NCI-H187 treated with DMSO at 0.1 percent for 48 hours (cell line): ENCODE results near the gene FGF12.

Experiments
- DNase-seq: peaks from one replicate; lab custom pipeline; 2025; lab: John Stamatoyannopoulos, UW

Gene FGF12

GRCh38 chr3:192409838-192410683 lies 317.3 kb downstream of the FGF12 start:
- no peak for DNase-seq

- DNase-seq, result no peak
Measured at GRCh38 chr3:192409201-192409837, 318.0 kb downstream of the FGF12 start.

DNA sequence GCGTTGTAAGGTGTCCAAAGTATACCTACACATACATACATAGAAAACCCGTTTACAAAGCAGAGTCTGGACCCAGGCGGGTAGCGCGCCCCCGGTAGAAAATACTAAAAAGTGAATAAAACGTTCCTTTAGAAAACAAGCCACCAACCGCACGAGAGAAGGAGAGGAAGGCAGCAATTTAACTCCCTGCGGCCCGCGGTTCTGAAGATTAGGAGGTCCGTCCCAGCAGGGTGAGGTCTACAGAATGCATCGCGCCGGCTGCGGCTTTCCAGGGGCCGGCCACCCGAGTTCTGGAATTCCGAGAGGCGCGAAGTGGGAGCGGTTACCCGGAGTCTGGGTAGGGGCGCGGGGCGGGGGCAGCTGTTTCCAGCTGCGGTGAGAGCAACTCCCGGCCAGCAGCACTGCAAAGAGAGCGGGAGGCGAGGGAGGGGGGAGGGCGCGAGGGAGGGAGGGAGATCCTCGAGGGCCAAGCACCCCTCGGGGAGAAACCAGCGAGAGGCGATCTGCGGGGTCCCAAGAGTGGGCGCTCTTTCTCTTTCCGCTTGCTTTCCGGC lies 318.6 kb downstream of the FGF12 start:
- no peak for DNase-seq

DNA sequence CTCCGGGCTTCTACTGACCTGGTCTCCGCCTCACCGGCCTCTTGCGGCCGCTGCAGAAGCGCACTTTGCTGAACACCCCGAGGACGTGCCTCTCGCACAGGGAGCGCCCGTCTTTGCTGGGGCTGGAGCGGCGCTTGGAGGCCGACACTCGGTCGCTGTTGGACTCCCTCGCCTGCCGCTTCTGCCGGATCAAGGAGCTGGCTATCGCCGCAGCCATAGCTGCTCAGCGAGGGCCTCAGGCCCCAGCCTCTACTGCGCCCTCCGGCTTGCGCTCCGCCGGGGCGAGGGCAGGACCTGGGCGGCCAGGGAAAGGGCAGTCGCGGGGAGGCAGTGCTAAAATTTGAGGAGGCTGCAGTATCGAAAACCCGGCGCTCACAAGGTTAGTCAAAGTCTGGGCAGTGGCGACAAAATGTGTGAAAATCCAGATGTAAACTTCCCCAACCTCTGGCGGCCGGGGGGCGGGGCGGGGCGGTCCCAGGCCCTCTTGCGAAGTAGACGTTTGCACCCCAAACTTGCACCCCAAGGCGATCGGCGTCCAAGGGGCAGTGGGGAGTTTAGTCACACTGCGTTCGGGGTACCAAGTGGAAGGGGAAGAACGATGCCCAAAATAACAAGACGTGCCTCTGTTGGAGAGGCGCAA lies 319.2 kb downstream of the FGF12 start:
- DNase-seq, result no peak

- DNase-seq, result no peak
Measured at GRCh38 chr3:192399767-192400166, 327.6 kb downstream of the FGF12 start.

DNA sequence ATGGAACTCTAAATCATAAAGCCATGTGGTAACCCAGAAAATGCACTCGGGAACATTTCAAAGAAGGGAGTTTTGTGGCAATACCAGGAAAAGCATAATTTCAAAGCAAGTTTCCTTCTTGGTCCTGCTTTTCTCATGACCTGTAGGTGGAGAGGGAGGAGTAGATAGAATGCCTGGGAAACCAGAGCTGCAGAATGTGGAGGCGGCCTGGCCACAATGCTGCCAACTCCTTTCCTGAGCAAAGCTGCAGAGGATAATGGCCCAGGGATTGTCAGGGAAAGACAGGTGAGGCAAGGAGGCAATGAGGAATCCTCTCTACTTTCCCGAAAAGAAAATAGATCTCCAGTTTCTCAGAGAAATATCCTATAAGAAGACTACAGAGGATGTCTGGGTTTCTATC lies 330.3 kb downstream of the FGF12 start:
- DNase-seq, result no peak

GRCh38 chr3:192395506-192395905 lies 331.8 kb downstream of the FGF12 start:
- no peak for DNase-seq

DNA sequence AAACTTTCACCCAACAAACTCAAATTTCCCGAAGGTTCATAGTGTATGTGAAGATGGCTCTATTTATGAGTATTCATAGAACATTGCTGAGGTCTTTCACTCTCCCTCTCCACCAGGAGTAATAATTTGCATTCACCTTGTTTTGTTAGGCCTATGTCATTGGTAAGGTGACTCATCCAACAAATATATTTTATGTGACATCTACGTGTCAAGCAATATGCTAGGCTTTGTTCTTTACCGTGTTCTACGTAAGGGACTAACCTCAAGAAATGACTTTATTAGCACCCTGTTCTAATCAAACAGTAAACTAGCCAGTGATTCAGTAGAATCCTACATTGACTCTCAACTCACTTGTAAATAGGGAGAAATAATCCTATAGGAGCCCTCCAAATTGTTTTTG lies 334.4 kb downstream of the FGF12 start:
- no peak for DNase-seq

DNA sequence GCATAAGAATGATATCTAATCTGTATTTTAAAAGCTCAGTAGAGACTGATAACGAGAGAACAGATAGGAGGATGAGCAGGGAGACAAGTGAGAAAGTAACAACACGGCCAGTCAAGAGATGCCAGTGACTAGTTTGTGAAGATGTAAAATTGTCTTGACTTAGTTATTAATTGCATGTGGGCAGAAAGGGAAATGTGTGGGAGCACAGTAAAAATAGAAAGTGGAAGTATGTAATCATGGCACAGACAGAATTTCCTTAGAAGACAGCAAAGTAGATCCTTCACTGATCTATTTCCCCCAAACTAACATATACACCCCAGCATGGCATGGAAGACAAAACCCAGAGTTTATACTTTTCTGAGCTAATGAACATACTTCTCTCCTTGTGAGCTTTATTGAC lies 344.5 kb downstream of the FGF12 start:
- no peak for DNase-seq

- no peak for DNase-seq
Measured at GRCh38 chr3:192373586-192373985, 353.8 kb downstream of the FGF12 start.

GRCh38 chr3:192373032-192373431 lies 354.3 kb downstream of the FGF12 start:
- no peak for DNase-seq

DNA sequence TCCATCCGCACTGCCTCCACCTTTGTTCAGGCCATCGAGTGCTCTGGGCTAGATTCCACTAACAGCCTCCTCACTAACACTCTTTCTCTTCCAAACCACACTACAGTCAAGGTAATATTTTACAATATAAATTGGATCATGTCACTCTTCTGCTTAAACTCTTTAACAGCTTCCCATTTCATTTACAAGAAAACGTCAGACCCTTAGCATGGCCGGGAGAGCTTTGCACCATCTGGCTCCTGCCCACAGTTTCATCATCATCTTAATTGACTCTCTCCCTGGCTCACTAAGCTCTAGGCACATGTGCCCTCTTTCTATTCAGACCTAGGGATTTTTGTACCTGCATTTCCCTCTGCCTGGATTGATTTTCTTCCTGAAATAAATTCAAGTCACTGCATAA lies 354.7 kb downstream of the FGF12 start:
- no peak for DNase-seq

GRCh38 chr3:192371870-192372400 lies 355.4 kb downstream of the FGF12 start:
- DNase-seq, result no peak

DNA sequence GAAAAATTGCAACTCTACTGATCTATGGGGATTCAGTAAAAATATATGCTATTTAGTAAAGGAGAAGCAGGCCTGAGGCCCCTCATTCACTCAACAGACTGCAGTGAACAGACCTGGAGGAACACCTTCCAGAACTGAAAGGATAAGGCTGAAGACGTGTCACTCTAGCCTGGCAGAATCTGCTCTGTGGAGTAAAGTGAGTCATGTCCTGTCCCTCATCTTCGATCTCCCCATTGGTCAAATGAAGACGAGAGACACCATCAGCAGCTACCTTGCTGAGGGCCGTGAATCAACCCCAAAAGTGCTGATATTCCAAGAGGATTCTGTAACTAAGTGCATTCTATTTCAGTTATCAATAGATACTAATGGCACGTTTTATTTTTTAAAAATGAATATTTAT lies 359.7 kb downstream of the FGF12 start:
- DNase-seq, result no peak

DNA sequence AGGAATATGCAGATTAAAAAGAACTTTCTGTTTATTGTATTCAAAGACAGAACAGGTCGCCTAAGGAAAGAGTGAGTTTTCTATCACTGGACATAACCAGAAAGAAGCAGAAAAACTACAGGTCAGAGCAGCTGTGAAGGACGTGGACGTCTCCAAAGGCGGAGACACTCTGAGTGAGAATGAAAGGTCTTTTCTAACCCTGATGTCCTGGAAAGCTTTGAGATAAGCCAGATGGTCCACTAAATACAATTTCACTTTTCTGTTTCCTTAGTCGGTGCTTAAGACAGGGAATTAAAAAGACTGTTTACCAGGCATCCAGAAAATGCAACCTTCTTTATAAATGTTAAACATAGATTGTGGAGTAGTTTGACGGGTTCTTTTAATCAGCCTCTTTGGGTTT lies 360.4 kb downstream of the FGF12 start:
- DNase-seq, result no peak

DNA sequence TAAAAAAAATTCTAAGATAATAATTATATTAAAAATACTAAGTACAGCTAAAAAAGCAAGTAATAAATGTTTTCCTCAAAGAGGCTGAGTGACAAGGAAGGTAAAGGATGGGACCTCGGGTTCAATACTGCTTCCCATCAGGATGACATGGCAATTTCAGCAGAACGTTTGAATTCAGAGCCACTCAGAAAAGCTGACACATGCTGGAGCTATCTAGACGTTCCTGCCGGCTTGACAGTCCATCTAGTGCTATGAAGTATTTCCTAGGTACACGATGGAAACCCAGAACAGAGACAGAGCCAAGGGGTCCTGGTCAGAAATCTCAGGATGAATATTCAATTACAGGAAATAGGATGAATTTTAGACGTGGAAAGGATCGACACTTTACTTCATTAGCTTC lies 361.8 kb downstream of the FGF12 start:
- no peak for DNase-seq

DNA sequence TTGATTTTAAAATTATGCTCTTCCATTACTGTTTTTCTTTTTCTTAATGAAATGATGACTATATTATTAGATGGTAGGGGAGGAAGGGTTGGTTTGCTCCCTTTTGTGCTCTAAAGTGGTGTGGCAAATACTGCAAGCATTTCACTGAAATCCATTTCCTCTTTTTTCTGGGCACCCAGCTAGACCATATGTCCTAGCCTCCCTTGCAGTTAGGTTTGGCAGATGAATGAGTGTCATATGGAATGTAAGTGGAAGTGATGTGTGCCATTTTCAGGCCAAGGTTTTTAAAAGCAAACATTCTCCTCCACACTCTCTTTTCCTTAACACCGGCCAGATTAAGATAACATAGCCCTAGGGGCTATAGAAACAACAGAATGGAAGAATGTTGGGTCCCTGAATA lies 363.0 kb downstream of the FGF12 start:
- DNase-seq, result no peak

GRCh38 chr3:192354687-192355086 lies 372.7 kb downstream of the FGF12 start:
- DNase-seq, result no peak

GRCh38 chr3:192352142-192352541 lies 375.2 kb downstream of the FGF12 start:
- DNase-seq, result no peak

GRCh38 chr3:192351441-192351840 lies 375.9 kb downstream of the FGF12 start:
- DNase-seq, result no peak

DNA sequence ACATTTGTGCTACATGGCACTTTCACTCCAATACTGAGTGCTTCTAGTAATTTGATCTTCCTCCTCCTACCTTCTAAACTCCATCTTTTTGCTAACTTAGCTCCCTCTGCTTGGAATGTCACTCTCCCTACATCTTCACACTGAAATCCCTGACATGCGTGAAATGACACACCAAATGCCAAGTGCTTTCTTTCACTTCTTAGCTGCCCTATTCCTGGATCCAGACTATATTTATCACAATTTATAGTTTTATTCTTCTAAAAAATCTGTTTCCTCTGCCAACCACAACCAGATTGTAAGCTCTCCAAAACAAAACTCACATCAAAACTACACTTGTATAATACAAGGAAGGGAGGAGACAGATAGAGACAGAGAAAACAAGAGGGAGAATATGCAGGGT lies 387.3 kb downstream of the FGF12 start:
- DNase-seq, result no peak

DNA sequence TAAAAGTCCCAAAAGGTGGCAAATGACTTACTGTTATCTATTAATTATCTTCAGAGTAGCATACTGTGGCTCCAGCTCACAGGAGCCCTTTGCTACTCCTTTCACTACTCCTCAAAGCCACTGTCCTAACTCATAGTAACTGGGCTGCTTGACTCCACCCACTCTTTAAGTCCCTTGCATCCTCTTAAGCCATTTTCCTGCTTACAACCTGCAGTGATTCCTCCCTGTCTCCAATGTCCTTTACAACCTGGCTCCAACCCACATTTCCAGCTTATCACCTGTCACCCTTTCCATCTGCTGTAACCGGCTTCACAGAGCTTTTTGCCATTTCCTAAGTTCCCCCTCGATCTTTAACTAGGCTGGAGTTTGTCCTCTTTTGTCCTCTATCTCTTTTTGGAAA lies 388.1 kb downstream of the FGF12 start:
- no peak for DNase-seq

DNA sequence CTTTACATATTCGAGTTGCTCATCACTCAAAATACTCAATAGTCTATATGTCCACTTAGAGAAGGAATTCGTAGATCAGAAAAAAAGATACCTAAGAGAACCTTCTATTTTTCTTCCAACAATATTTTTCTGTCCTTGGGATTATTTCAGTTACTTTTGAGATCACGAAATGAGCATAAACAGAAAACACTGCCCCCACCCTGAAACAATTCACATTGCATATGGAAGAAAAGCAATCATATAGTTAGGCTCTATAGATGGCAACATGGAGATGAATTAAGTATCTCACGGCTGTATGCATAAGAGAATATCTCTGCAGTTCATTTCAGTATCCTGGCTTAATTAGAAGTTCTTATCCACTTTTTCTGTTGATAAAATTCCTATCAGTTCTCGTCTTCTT lies 391.1 kb downstream of the FGF12 start:
- no peak for DNase-seq
